ENCODE data around the gene PLCB1.

DNA sequence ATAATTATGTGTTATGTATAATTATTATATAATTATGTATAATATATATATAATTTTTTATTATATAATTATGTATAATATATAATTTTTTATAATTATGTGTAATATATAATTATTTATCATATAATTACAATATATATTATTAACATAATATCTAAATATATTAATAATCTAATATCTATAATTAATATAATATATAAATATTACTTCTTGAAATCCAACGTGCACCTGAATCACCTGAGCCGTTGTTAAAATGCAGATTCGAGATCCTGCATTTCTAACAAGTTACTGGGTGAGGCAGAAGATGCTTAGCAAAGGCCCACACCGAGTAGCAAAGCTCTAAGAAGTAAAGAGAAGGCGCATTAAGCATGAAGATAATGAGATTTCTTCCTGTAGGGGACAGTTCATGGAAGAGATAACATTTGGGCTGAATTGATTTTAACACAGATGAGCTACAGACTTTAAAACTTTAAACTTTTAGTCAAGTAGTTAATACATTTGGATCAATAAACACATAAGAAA is 530.4 kb downstream of the PLCB1 start:
- TF ChIP-seq CTCF (IDR thresholded peaks at IDR 0.05; ENCODE audit: low read depth, low read length, poor library complexity, severe bottlenecking) (no peak), EZH2phosphoT487 (IDR thresholded peaks at IDR 0.05; ENCODE audit: borderline replicate concordance, low read length) (no peak)
